Measurements from ENCODE around the gene TNNC2.
A peak's percentile ranks its signal among the peaks of the same experiment; 100 is the strongest.
"Not testable (repeated sequence)": the region's sequence is repeated elsewhere in the genome, so short reads cannot be mapped to it uniquely, and the experiment has no call there.

The TNNC2 gene

GRCh38 chr20:45810191-45810970, 16.7 kb downstream of the TNNC2 start:
- H3K36me3 ChIP-seq (ENCODE audit: control insufficient read depth, insufficient read depth, low read length), result peaks cover 19% of the 10 kb centered on the region
- DNase-seq (ENCODE audit: extremely low read depth, insufficient read length), result no peak
- no peaks in the 10 kb centered on the region for H3K27me3 ChIP-seq (replicated peaks; ENCODE audit: control insufficient read depth, insufficient read depth, low read length)
- no peak overlapping the region for H3K4me3 ChIP-seq (replicated peaks; ENCODE audit: low read depth, low read length)
- TF ChIP-seq CTCF (IDR thresholded peaks at IDR 0.05; ENCODE audit: insufficient read depth, low read length, poor library complexity, severe bottlenecking), result no peak

- H3K27me3 ChIP-seq (replicated peaks; ENCODE audit: control insufficient read depth, insufficient read depth, low read length), result no peaks in the 10 kb centered on the region
- TF ChIP-seq CTCF (IDR thresholded peaks at IDR 0.05; ENCODE audit: insufficient read depth, low read length, poor library complexity, severe bottlenecking), result no peak
- DNase-seq (ENCODE audit: extremely low read depth, insufficient read length), result no peak
- peaks cover 33% of the 10 kb centered on the region for H3K36me3 ChIP-seq (ENCODE audit: control insufficient read depth, insufficient read depth, low read length)
- no peak overlapping the region for H3K4me3 ChIP-seq (replicated peaks; ENCODE audit: low read depth, low read length)
These were observed 25.3 kb downstream of the TNNC2 start for GRCh38 chr20:45801851-45802250.

GRCh38 chr20:45798935-45799642, 28.0 kb downstream of the TNNC2 start:
- no peak for DNase-seq (ENCODE audit: extremely low read depth, insufficient read length)
- Histone ChIP-seq H3K4me3 (replicated peaks; ENCODE audit: low read depth, low read length) (no peak overlapping the region), H3K36me3 (ENCODE audit: control insufficient read depth, insufficient read depth, low read length) (peaks cover 27% of the 10 kb centered on the region), H3K27me3 (replicated peaks; ENCODE audit: control insufficient read depth, insufficient read depth, low read length) (no peaks in the 10 kb centered on the region)
- TF ChIP-seq CTCF (IDR thresholded peaks at IDR 0.05; ENCODE audit: insufficient read depth, low read length, poor library complexity, severe bottlenecking), result peak; percentile 72

- peaks cover 22% of the 10 kb centered on the region for H3K36me3 ChIP-seq (ENCODE audit: control insufficient read depth, insufficient read depth, low read length)
- not testable (repeated sequence) for DNase-seq (ENCODE audit: extremely low read depth, insufficient read length); H3K27me3 ChIP-seq (replicated peaks; ENCODE audit: control insufficient read depth, insufficient read depth, low read length); H3K4me3 ChIP-seq (replicated peaks; ENCODE audit: low read depth, low read length)
These were observed 29.2 kb downstream of the TNNC2 start for GRCh38 chr20:45797955-45798354.

GRCh38 chr20:45797510-45797909, 29.6 kb downstream of the TNNC2 start:
- not testable (repeated sequence) for H3K4me3 ChIP-seq (replicated peaks; ENCODE audit: low read depth, low read length); DNase-seq (ENCODE audit: extremely low read depth, insufficient read length); H3K27me3 ChIP-seq (replicated peaks; ENCODE audit: control insufficient read depth, insufficient read depth, low read length)
- peaks cover 19% of the 10 kb centered on the region for H3K36me3 ChIP-seq (ENCODE audit: control insufficient read depth, insufficient read depth, low read length)

GRCh38 chr20:45796337-45797065, 30.6 kb downstream of the TNNC2 start:
- no peaks in the 10 kb centered on the region for H3K27me3 ChIP-seq (replicated peaks; ENCODE audit: control insufficient read depth, insufficient read depth, low read length)
- TF ChIP-seq CTCF (IDR thresholded peaks at IDR 0.05; ENCODE audit: insufficient read depth, low read length, poor library complexity, severe bottlenecking), result no peak
- H3K4me3 ChIP-seq (replicated peaks; ENCODE audit: low read depth, low read length), result no peak overlapping the region
- no peak for DNase-seq (ENCODE audit: extremely low read depth, insufficient read length)
- peaks cover 11% of the 10 kb centered on the region for H3K36me3 ChIP-seq (ENCODE audit: control insufficient read depth, insufficient read depth, low read length)
